ENCODE data around the gene CDK15. TPM values are rescaled to one million over a fixed set of nuclear protein-coding genes. Genes with fewer than 3 reads are reported as not detected.

CDK15 gene
- total and polyA plus RNA-seq, 11 donors = 0.07 to 0.50 (median 0.18) TPM; not detected in 3

- Histone ChIP-seq H3K9me3 (peaks cover 0 to 10% (median 0%) of the 10 kb centered on the region in 12 donors), H3K4me1 (no peaks in the 10 kb centered on the region), H3K27me3 (peaks cover 0 to 10% (median 0%) of the 10 kb centered on the region in 9 donors), H3K27ac (no peak overlapping the region), H3K36me3 (no peaks in the 10 kb centered on the region), H3K4me3 (no peak overlapping the region)
- DNase-seq (no peak), ATAC-seq (no peak)
- TF ChIP-seq CTCF (IDR thresholded peaks at IDR 0.05) (no peak), POLR2A (IDR thresholded peaks at IDR 0.05) (no peak)
- 55 to 61% (median 58%) methylated on average over 9 of the region's 9 CpGs for WGBS, 4 donors
- intact Hi-C loops (cut with DNase I) = no loop called here
Measured at GRCh38 chr2:201939453-201939941, 133.2 kb downstream of the CDK15 start.

- WGBS, 4 donors = 63 to 74% (median 68%) methylated on average over 5 of the region's 5 CpGs
Measured at GRCh38 chr2:201942531-201942930, 136.2 kb downstream of the CDK15 start.

More at GRCh38 chr2:201942531-201942930, 136.2 kb downstream of the CDK15 start:
- Histone ChIP-seq H3K36me3 (no peaks in the 10 kb centered on the region), H3K27ac (no peak overlapping the region), H3K4me3 (no peak overlapping the region), H3K4me1 (no peaks in the 10 kb centered on the region), H3K9me3 (no peaks in the 10 kb centered on the region), H3K27me3 (peaks cover 0 to 19% (median 0%) of the 10 kb centered on the region in 9 donors)
- TF ChIP-seq POLR2A (IDR thresholded peaks at IDR 0.05) (no peak), CTCF (IDR thresholded peaks at IDR 0.05) (no peak)
- intact Hi-C loops (cut with DNase I) = no loop called here
- ATAC-seq = no peak
- no peak for DNase-seq

Other genes with a start within 250 kb of the CDK15 start
- 10 to 100 TPM; 11.8 to 25.2 (median 17.2) TPM for gene TMEM237, start 163.0 kb upstream of the CDK15 start, total RNA-seq
- 1 to 10 TPM; 9.5 to 9.6 TPM for gene TMEM237, start 163.0 kb upstream of the CDK15 start, polyA plus RNA-seq
- under 1 TPM in 2 of 9 donors, not detected in 7; 0.24 to 0.25 TPM for gene MPP4, start 107.9 kb upstream of the CDK15 start, total RNA-seq
- under 1 TPM in 1 of 2 donors, not detected in 1; 0.24 TPM for gene MPP4, start 107.9 kb upstream of the CDK15 start, polyA plus RNA-seq
- 10 to 100 TPM; 24.8 to 45.1 (median 35.8) TPM for gene ALS2, start 25.6 kb upstream of the CDK15 start, total RNA-seq
- gene ALS2, start 25.6 kb upstream of the CDK15 start, polyA plus RNA-seq = 10 to 100 TPM; 12.3 to 18.5 TPM
- 10 to 100 TPM; 11.3 to 42.0 (median 25.5) TPM for gene FZD7, start 227.3 kb downstream of the CDK15 start, total RNA-seq
- 1 to 10 TPM; 1.7 to 8.8 TPM for gene FZD7, start 227.3 kb downstream of the CDK15 start, polyA plus RNA-seq